Measurements from ENCODE around the gene BAK1. TPM values are rescaled to one million over a fixed set of nuclear protein-coding genes. Genes with fewer than 3 reads are reported as not detected.

BAK1 gene
- total and polyA plus RNA-seq, 2 experiments from 2014 or later, result 18.8 to 30.7 TPM

- Histone ChIP-seq H3K9me2 (ENCODE audit: insufficient read depth) (no peaks in the 10 kb centered on the region), H3K9ac (no peak overlapping the region), H3K9me3 (ENCODE audit: low read depth) (no peaks in the 10 kb centered on the region), H3K4me3 (no peak overlapping the region), H3K27ac (no peak overlapping the region), H3K27me3 (replicated peaks; ENCODE audit: insufficient read depth) (0 out of 2 replicates have a peak, but pooled peaks cover 4% of the 10 kb centered on the region), H4K20me1 (ENCODE audit: insufficient read depth) (no peaks in the 10 kb centered on the region), H3K4me2 (ENCODE audit: unreplicated experiment) (no peak overlapping the region), H2AFZ (no peak overlapping the region), H3K4me1 (ENCODE audit: insufficient read depth) (no peaks in the 10 kb centered on the region), H3K79me2 (ENCODE audit: insufficient read depth) (no peaks in the 10 kb centered on the region), H3F3A (ENCODE audit: insufficient read depth) (no peaks in the 10 kb centered on the region), H3K36me3 (ENCODE audit: low read depth) (no peaks in the 10 kb centered on the region)
- 80 to 81% methylated on average over 7 of the region's 7 CpGs for WGBS, 2 experiments (ENCODE audit: low coverage in 1 of 2, low lambda C conversion rate in 2 of 2, missing lambda C conversion rate in 2 of 2)
- TF ChIP-seq EZH2 (IDR thresholded peaks at IDR 0.05; ENCODE audit: insufficient read depth, poor library complexity, severe bottlenecking), result no peak
- no peak for TF ChIP-seq EZH2phosphoT487 (IDR thresholded peaks at IDR 0.05; ENCODE audit: insufficient read depth, low read depth)
- in situ Hi-C loops (cut with MboI), result no loop called here
- no peak for DNase-seq
Observed at GRCh38 chr6:33552252-33552651, 27.8 kb downstream of the BAK1 start.

- H3F3A ChIP-seq (ENCODE audit: insufficient read depth), result no peaks in the 10 kb centered on the region
- in situ Hi-C loops (cut with MboI), result no loop called here
- WGBS, 2 experiments (ENCODE audit: low coverage in 1 of 2, low lambda C conversion rate in 2 of 2, missing lambda C conversion rate in 2 of 2), result 28 to 29% methylated on average over 2 of the region's 2 CpGs
- no peak overlapping the region for H3K9ac ChIP-seq
- TF ChIP-seq EZH2phosphoT487 (IDR thresholded peaks at IDR 0.05; ENCODE audit: insufficient read depth, low read depth), result no peak
- TF ChIP-seq EZH2 (IDR thresholded peaks at IDR 0.05; ENCODE audit: insufficient read depth, poor library complexity, severe bottlenecking), result no peak
- no peak overlapping the region for H3K27ac ChIP-seq
- 0 out of 2 replicates have a peak, but pooled peaks cover 4% of the 10 kb centered on the region for H3K27me3 ChIP-seq (replicated peaks; ENCODE audit: insufficient read depth)
- H3K9me3 ChIP-seq (ENCODE audit: low read depth), result no peaks in the 10 kb centered on the region
- no peak overlapping the region for H2AFZ ChIP-seq
- no peaks in the 10 kb centered on the region for H3K4me1 ChIP-seq (ENCODE audit: insufficient read depth)
- H3K9me2 ChIP-seq (ENCODE audit: insufficient read depth), result no peaks in the 10 kb centered on the region
- DNase-seq, result no peak
- no peaks in the 10 kb centered on the region for H3K36me3 ChIP-seq (ENCODE audit: low read depth)
- no peaks in the 10 kb centered on the region for H3K79me2 ChIP-seq (ENCODE audit: insufficient read depth)
- H3K4me2 ChIP-seq (ENCODE audit: unreplicated experiment), result no peak overlapping the region
- no peaks in the 10 kb centered on the region for H4K20me1 ChIP-seq (ENCODE audit: insufficient read depth)
- no peak overlapping the region for H3K4me3 ChIP-seq
Observed at GRCh38 chr6:33551538-33551937, 28.5 kb downstream of the BAK1 start.

DNA sequence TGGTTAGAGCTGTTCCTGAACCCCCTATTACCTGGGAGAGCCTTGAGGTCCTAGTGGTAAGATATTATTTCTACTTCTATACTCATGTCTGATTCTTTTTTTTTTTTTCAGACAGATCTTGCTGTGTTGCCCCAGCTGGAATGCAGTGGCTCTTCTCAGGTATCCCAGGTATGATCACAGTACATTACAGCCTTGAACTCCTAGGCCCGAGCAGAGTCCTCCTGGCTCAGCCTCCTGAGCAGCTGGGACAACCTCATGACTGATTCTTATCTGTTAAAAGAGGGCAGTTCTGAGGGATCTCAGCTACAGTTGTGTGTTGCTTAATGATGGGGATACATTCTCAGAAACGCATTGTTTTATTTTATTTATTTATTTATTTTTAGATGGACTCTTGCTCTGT is 30.2 kb downstream of the BAK1 start:
- Histone ChIP-seq H3K27ac (no peak overlapping the region), H3K27me3 (replicated peaks; ENCODE audit: insufficient read depth) (0 out of 2 replicates have a peak, but pooled peaks cover 9% of the 10 kb centered on the region), H3K79me2 (ENCODE audit: insufficient read depth) (no peaks in the 10 kb centered on the region), H3K9me2 (ENCODE audit: insufficient read depth) (no peaks in the 10 kb centered on the region), H3K9ac (no peak overlapping the region), H3K4me2 (ENCODE audit: unreplicated experiment) (no peak overlapping the region), H2AFZ (no peak overlapping the region), H3K4me3 (no peak overlapping the region), H4K20me1 (ENCODE audit: insufficient read depth) (no peaks in the 10 kb centered on the region), H3K36me3 (ENCODE audit: low read depth) (no peaks in the 10 kb centered on the region), H3K4me1 (ENCODE audit: insufficient read depth) (no peaks in the 10 kb centered on the region), H3F3A (ENCODE audit: insufficient read depth) (no peaks in the 10 kb centered on the region), H3K9me3 (ENCODE audit: low read depth) (no peaks in the 10 kb centered on the region)
- TF ChIP-seq EZH2phosphoT487 (IDR thresholded peaks at IDR 0.05; ENCODE audit: insufficient read depth, low read depth), result no peak
- in situ Hi-C loops (cut with MboI), result no loop called here
- WGBS, 2 experiments (ENCODE audit: low coverage in 1 of 2, low lambda C conversion rate in 2 of 2, missing lambda C conversion rate in 2 of 2), result 85 to 91% methylated on average over 2 of the region's 2 CpGs
- no peak for DNase-seq

DNA sequence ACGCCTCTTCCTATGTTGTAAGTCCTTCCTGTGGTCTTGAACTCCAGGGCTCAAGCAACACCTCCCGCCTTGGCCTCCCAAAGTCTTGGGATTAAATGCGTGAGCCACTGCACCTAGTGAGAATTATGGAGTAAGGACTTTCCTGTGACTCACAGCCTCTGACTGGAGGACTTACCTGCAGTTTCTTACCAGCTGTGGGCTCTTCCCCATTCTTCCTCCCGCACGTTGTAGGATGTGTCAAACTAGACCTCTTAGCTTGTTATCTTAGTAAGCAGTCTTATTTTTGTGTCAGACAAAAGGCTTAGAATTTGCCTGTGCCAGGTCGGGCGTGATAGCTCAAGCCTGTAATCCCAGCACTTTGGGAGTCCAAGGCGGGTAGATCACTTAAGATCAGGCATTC is 30.9 kb downstream of the BAK1 start:
- no peak for DNase-seq
- H3K4me3 ChIP-seq, result no peak overlapping the region
- H3K9me3 ChIP-seq (ENCODE audit: low read depth), result no peaks in the 10 kb centered on the region
- H3K4me1 ChIP-seq (ENCODE audit: insufficient read depth), result no peaks in the 10 kb centered on the region
- no peaks in the 10 kb centered on the region for H3K36me3 ChIP-seq (ENCODE audit: low read depth)
- H3K79me2 ChIP-seq (ENCODE audit: insufficient read depth), result no peaks in the 10 kb centered on the region
- no peak overlapping the region for H3K9ac ChIP-seq
- no peak overlapping the region for H3K27ac ChIP-seq
- H3K4me2 ChIP-seq (ENCODE audit: unreplicated experiment), result no peak overlapping the region
- WGBS, 2 experiments (ENCODE audit: low coverage in 1 of 2, low lambda C conversion rate in 2 of 2, missing lambda C conversion rate in 2 of 2), result 82 to 86% methylated on average over 8 of the region's 8 CpGs
- H3K27me3 ChIP-seq (replicated peaks; ENCODE audit: insufficient read depth), result 0 out of 2 replicates have a peak, but pooled peaks cover 8% of the 10 kb centered on the region
- no peaks in the 10 kb centered on the region for H3F3A ChIP-seq (ENCODE audit: insufficient read depth)
- no peaks in the 10 kb centered on the region for H4K20me1 ChIP-seq (ENCODE audit: insufficient read depth)
- no peaks in the 10 kb centered on the region for H3K9me2 ChIP-seq (ENCODE audit: insufficient read depth)
- TF ChIP-seq EZH2 (IDR thresholded peaks at IDR 0.05; ENCODE audit: insufficient read depth, poor library complexity, severe bottlenecking), result no peak
- no peak for TF ChIP-seq EZH2phosphoT487 (IDR thresholded peaks at IDR 0.05; ENCODE audit: insufficient read depth, low read depth)
- no peak overlapping the region for H2AFZ ChIP-seq
- in situ Hi-C loops (cut with MboI), result no loop called here

DNA sequence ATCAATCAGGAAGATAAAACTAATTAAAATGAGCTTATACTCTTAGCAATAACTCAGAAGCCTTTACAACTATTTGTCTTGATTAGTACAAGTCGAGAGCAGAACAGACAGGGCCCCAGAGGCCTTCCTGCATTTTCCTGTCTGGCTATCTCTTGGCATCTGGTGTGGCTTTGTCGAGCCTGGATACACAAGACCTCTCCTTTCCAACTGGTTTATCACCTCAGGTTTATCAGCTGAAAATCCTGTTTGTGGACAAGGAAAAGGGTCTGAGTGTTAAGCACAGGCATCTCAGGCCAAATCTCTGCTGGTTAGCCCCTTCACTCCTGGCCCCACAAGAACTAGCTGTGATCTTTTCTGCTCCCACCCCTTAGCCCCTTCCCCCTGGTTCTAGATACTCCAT is 32.6 kb downstream of the BAK1 start:
- no peak overlapping the region for H2AFZ ChIP-seq
- TF ChIP-seq EZH2 (IDR thresholded peaks at IDR 0.05; ENCODE audit: insufficient read depth, poor library complexity, severe bottlenecking) (no peak), EZH2phosphoT487 (IDR thresholded peaks at IDR 0.05; ENCODE audit: insufficient read depth, low read depth) (no peak)
- no peaks in the 10 kb centered on the region for H3K9me3 ChIP-seq (ENCODE audit: low read depth)
- no peak for DNase-seq
- H3K36me3 ChIP-seq (ENCODE audit: low read depth), result no peaks in the 10 kb centered on the region
- H3K27me3 ChIP-seq (replicated peaks; ENCODE audit: insufficient read depth), result 0 out of 2 replicates have a peak, but pooled peaks cover 8% of the 10 kb centered on the region
- H3K79me2 ChIP-seq (ENCODE audit: insufficient read depth), result no peaks in the 10 kb centered on the region
- no peaks in the 10 kb centered on the region for H3K9me2 ChIP-seq (ENCODE audit: insufficient read depth)
- 11 to 19% methylated on average over 2 of the region's 2 CpGs for WGBS, 2 experiments (ENCODE audit: low coverage in 1 of 2, low lambda C conversion rate in 2 of 2, missing lambda C conversion rate in 2 of 2)
- H3K4me1 ChIP-seq (ENCODE audit: insufficient read depth), result no peaks in the 10 kb centered on the region
- H3K9ac ChIP-seq, result no peak overlapping the region
- no peak overlapping the region for H3K4me3 ChIP-seq
- H3K27ac ChIP-seq, result no peak overlapping the region
- no peak overlapping the region for H3K4me2 ChIP-seq (ENCODE audit: unreplicated experiment)
- H4K20me1 ChIP-seq (ENCODE audit: insufficient read depth), result no peaks in the 10 kb centered on the region
- no peaks in the 10 kb centered on the region for H3F3A ChIP-seq (ENCODE audit: insufficient read depth)
- in situ Hi-C loops (cut with MboI), result no loop called here

Measured in GM23248 (cell line).